Psoas muscle (tissue), 8 donors: ENCODE results near the gene SLC34A1. TPM values are rescaled to one million over a fixed set of nuclear protein-coding genes. Genes with fewer than 3 reads are reported as not detected.

Experiments used
- ATAC-seq, 4 donors: fragments of 200-7000 bp; cut with Tn5 transposase; one replicate each; pipeline ENCODE4 v1.9.1; 2020; ENCODE audit warnings: moderate library complexity in 3 of 4, mild to moderate bottlenecking in 2 of 4
- DNase-seq, 2 donors: peaks; one replicate each; pipeline ENCODE4 v3.0.0-alpha.2; 2020
- H3K27ac ChIP-seq: fragments of 200-600 bp; one replicate; pipeline ENCODE4 v1.8.0; 2022
- H3K27me3 ChIP-seq, 3 donors: fragments of 200-600 bp in 1 of 3; one replicate each; pipeline versions ENCODE4 v1.6.1 to v1.8.0; 2013 to 2022; ENCODE audit warnings: low read length in 2 of 3, mild to moderate bottlenecking in 2 of 3, moderate library complexity in 1 of 3; ENCODE audit not compliant: insufficient read depth in 3 of 3
- H3K36me3 ChIP-seq, 2 donors: fragments of 200-600 bp in 1 of 2; one replicate each; pipeline versions ENCODE4 v1.6.1 to v1.8.0; 2013 to 2022; ENCODE audit warnings: low read depth in 1 of 2, mild to moderate bottlenecking in 1 of 2, moderate library complexity in 1 of 2; ENCODE audit not compliant: insufficient read depth in 1 of 2
- H3K4me1 ChIP-seq: fragments of 200-600 bp; one replicate; pipeline ENCODE4 v1.8.0; 2022
- H3K4me3 ChIP-seq: fragments of 200-600 bp; one replicate; pipeline ENCODE4 v1.8.0; 2022; ENCODE audit warnings: mild to moderate bottlenecking
- H3K9me3 ChIP-seq: fragments of 200-600 bp; one replicate; pipeline ENCODE4 v1.8.0; 2022
- WGBS, 3 donors: extraction: QIAGEN DNeasy Blood & Tissue Kit; methylation state at CpG; one replicate each; pipeline versions ENCODE4 v1.1.6 to v1.1.7; 2013; 5-methylcytosine and 5-hydroxymethylcytosine counted together
- intact Hi-C, 2 donors: fragments of 100-400 bp; cut with DNase I; formaldehyde crosslinking; loops; one replicate each; pipeline versions ENCODE4 v1.11.0 to v1.14.2; 2022
- polyA plus RNA-seq, 3 donors: library from polyadenylated mRNA; stranded (reverse); fragments of 200-250 nt; gene quantifications; one replicate each; pipeline ENCODE4 v1.2.3, GENCODE V29; 2013
- total RNA-seq, 4 donors: library from RNA; stranded (reverse); fragmentation: NEBNext Ultra II Directional in 2 of 4; extraction: Animal tissue kit (Norgen Biotek cat#: 25700) in 2 of 4; gene quantifications; one replicate each; pipeline versions ENCODE4 v1.2.1 to v1.2.4, GENCODE V29; 2021 to 2023
- TF ChIP-seq, protein P1 (sequence below): fragments of 200-600 bp; IDR thresholded peaks from one replicate; pipeline ENCODE4 v1.8.0; 2022; ENCODE audit warnings: antibody characterized with exemption
- donor health status: healthy with polysubstance abuse.
- donor health status: DM: no; HTN: no; CAD: no; lungs with moderate emphysema.
- donor health status: Bipolar disorder and iron deficiency.
- donor health status: healthy.
- donor health status: DM: yes; HTN: yes; CAD: no.
- donor health status: DM: no; HTN: no; CAD: no.
- donor health status: DM: no; HTN: no; CAD: no.
- donor health status: DM: yes; HTN: yes; CAD: no.

SLC34A1 gene
- total and polyA plus RNA-seq, 7 donors = not detected

DNA sequence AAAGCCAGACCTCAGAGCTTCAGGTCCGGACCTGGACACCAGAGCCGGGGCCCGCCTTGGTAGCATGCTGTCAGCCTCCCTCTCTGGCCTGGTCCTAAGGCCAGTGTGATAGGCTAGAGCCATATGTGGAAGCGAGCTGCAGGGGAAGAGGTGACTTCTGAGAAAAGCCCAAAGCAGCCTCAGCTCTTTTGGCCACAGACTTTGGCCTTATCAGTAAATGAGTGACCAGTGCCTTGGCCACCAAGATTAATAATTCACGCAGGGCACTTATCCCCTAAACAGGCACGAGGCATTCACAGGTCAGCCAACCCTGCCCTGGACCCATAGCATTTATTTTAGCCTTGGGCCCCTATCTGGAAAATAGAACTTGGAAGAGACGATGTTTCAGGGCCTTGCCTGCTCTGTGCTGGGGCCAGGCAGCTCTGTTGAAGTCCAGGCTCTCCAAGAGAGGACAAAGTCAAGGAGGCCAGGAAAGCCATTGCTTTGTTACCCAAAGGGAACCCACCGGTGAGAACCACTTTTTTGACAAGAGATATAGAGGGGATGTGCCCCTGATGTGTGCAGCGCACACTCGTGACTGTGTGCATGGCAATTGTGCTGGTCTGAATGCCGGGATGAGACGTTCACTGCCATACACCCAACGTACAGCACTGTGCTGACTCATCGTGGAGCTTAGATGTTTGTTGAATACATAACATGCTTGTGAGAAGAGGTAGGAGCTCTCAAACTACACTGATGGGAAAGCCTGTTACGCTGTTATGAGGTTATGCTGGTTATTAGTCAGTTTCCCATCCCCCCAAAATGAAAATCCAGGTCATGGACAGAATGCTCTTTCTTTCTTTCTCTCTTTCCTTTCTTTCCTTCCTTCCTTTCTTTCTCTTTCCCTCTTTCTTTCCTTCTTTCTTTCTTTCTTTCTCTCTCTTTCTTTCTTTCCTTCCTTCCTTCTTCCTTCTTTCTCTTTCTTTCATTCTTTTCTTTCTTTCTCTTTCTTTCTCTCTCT, 5.0 kb upstream of the SLC34A1 start:
- intact Hi-C loops = no loop called here
- 81 to 89% (median 85%) methylated on average over 15 of the region's 15 CpGs for WGBS, 3 donors

DNA sequence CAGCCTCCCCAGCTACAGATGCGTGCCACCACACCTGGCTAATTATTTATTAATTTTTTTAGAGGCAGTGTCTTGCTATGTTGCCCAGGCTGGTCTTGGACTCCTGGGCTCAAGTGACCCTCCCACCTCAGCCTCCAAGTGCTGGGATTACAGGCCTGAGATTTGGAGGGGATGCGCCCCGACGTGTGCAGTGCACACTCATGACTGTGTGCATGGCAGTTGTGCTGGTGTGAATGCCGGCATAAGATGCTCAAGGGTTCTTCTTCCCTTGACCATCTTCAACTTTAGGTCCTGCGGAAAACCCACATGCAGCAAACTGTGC, 3.5 kb upstream of the SLC34A1 start:
- TF ChIP-seq, protein P1, sequence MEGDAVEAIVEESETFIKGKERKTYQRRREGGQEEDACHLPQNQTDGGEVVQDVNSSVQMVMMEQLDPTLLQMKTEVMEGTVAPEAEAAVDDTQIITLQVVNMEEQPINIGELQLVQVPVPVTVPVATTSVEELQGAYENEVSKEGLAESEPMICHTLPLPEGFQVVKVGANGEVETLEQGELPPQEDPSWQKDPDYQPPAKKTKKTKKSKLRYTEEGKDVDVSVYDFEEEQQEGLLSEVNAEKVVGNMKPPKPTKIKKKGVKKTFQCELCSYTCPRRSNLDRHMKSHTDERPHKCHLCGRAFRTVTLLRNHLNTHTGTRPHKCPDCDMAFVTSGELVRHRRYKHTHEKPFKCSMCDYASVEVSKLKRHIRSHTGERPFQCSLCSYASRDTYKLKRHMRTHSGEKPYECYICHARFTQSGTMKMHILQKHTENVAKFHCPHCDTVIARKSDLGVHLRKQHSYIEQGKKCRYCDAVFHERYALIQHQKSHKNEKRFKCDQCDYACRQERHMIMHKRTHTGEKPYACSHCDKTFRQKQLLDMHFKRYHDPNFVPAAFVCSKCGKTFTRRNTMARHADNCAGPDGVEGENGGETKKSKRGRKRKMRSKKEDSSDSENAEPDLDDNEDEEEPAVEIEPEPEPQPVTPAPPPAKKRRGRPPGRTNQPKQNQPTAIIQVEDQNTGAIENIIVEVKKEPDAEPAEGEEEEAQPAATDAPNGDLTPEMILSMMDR = no peak
- no peaks in the 10 kb centered on the region for H3K4me1 ChIP-seq
- DNase-seq = no peak
- H3K27ac ChIP-seq = no peak overlapping the region
- ATAC-seq = peak in 2 of 4 donors; percentile 2 to 18
- no peaks in the 10 kb centered on the region for H3K36me3 ChIP-seq
- intact Hi-C loops = no loop called here
- no peaks in the 10 kb centered on the region for H3K9me3 ChIP-seq
- peaks cover 0 to 1% (median 0%) of the 10 kb centered on the region in 3 donors for H3K27me3 ChIP-seq
- WGBS, 3 donors = 69 to 85% (median 73%) methylated on average over 6 of the region's 6 CpGs
- H3K4me3 ChIP-seq = no peak overlapping the region

More for the DNA sequence above, 5.0 kb upstream of the SLC34A1 start:
- no peaks in the 10 kb centered on the region for H3K9me3 ChIP-seq
- no peak overlapping the region for H3K4me3 ChIP-seq
- H3K36me3 ChIP-seq = no peaks in the 10 kb centered on the region
- ATAC-seq (peak in 2 of 4 donors; percentile 37 to 50), DNase-seq (no peak)
- H3K4me1 ChIP-seq = no peaks in the 10 kb centered on the region
- no peak overlapping the region for H3K27ac ChIP-seq
- peaks cover 0 to 1% (median 0%) of the 10 kb centered on the region in 3 donors for H3K27me3 ChIP-seq
- TF ChIP-seq, protein P1 = no peak

DNA sequence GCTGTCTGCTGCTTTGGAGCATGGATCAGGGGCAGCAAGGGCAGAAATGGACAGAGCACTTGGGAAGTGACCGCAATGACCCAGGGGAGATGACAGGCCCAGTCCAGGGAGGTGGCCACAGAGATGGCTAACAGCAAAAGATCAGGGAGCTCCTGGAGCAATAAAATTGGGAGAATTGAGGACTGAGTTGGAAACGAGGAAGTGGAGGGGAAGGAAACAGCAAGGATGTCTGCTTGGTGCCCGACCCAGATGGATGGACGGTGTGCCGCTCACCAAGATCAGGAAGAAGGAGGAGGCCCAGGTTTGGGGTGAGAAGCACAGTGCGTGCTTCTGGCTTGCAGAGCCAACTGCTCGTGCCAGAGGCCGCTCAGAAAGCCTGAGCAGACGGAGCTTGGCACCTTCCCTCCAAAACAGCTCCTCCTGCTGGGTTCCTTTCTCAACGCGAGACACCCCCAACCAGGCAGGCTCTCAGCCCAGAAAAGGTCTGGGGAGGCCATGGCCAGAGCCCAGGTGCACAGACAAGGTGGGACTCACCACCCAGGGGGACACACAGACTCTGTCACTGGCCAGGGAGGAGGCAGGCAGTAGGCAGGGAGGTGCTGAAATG, 1.7 kb upstream of the SLC34A1 start:
- TF ChIP-seq, protein P1 = no peak
- intact Hi-C loops = no loop called here
- peak in 1 of 4 donors; percentile 5 for ATAC-seq
- 23 to 46% (median 37%) methylated on average over 11 of the region's 11 CpGs for WGBS, 3 donors
- no peak for DNase-seq
- Histone ChIP-seq H3K36me3 (no peaks in the 10 kb centered on the region), H3K27ac (no peak overlapping the region), H3K27me3 (peaks cover 0 to 1% (median 0%) of the 10 kb centered on the region in 3 donors), H3K4me3 (no peak overlapping the region), H3K9me3 (no peaks in the 10 kb centered on the region), H3K4me1 (no peaks in the 10 kb centered on the region)

DNA sequence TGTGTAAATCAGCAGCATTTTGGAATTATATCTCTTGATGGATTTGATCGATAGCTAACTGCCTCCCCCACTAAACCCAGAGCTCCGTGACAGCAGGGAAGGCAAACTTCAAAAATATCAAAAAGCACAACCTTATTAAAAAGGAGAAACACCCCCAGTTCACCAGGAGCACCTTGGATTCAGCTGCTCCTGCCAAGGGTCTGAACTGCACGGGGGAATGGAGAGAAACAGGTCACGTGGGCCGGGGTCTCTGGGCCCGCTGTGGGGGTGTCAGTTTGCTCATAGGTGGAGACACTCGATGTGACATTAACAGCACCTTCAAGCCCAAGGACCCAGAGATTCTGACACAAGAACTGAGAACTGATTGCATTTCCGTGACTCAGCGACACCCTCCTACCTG, 1.1 kb upstream of the SLC34A1 start:
- Histone ChIP-seq H3K27me3 (peaks cover 0 to 1% (median 0%) of the 10 kb centered on the region in 3 donors), H3K27ac (no peak overlapping the region), H3K9me3 (no peaks in the 10 kb centered on the region), H3K36me3 (no peaks in the 10 kb centered on the region), H3K4me3 (no peak overlapping the region), H3K4me1 (no peaks in the 10 kb centered on the region)
- DNase-seq = no peak
- TF ChIP-seq, protein P1 = no peak
- intact Hi-C loops = no loop called here
- 86 to 89% (median 89%) methylated on average over 9 of the region's 9 CpGs for WGBS, 3 donors
- ATAC-seq = no peak
